Measurements from ENCODE around the gene C9orf152.

DNA sequence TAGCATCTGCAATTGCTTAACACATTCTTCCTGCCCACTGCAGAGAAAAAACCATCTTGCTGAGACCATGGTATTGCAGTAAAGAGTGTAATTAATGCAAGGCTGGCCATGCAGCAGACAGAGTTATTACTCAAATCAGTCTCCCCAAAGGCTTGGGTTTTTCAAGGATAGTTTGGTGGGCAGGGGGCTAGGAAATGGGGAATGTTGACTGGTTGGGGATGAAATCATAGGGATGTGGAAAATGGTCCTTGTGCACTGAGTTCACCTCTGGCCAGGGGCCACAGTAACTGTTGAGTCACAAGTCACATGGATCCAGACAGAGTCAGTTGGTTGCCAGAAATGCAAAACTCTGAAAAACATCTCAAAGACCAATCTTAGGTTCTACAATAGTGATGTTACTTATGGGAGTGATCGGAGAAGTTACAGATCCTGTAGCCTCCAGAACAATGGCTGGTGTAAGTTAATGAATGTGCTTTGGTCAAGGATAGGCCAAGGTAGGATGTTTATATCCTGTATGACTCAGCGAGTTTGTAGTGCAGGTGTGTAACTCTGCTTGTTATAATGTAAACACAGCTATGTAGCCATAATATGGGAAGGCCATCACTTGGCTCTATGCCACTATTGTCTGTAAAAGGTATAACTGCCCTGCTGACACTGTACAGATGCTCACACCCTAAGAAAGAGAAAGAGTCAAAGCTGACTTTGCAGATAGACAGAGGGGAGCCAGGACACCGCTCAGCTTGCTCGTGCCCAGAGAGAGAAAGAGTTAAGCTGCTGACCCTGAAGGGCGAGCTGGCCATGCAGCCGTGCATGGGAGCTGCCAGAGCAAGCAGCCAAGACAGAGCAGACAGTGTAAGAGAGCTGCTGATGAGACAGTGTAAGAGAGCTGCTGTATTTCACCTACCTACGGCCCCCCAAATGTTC lies 27.2 kb downstream of the C9orf152 start:
- TF ChIP-seq, protein P1, sequence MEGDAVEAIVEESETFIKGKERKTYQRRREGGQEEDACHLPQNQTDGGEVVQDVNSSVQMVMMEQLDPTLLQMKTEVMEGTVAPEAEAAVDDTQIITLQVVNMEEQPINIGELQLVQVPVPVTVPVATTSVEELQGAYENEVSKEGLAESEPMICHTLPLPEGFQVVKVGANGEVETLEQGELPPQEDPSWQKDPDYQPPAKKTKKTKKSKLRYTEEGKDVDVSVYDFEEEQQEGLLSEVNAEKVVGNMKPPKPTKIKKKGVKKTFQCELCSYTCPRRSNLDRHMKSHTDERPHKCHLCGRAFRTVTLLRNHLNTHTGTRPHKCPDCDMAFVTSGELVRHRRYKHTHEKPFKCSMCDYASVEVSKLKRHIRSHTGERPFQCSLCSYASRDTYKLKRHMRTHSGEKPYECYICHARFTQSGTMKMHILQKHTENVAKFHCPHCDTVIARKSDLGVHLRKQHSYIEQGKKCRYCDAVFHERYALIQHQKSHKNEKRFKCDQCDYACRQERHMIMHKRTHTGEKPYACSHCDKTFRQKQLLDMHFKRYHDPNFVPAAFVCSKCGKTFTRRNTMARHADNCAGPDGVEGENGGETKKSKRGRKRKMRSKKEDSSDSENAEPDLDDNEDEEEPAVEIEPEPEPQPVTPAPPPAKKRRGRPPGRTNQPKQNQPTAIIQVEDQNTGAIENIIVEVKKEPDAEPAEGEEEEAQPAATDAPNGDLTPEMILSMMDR (IDR thresholded peaks at IDR 0.05) = no peak
- TF ChIP-seq POLR2A (IDR thresholded peaks at IDR 0.05) = no peak

All from adrenal gland (tissue), 5 donors.